ENCODE data around the gene DNAH17. TPM values are rescaled to one million over a fixed set of nuclear protein-coding genes. Genes with fewer than 3 reads are reported as not detected.

Gene DNAH17
- polyA plus RNA-seq, 3 donors = 0.01 to 0.51 (median 0.11) TPM

DNA sequence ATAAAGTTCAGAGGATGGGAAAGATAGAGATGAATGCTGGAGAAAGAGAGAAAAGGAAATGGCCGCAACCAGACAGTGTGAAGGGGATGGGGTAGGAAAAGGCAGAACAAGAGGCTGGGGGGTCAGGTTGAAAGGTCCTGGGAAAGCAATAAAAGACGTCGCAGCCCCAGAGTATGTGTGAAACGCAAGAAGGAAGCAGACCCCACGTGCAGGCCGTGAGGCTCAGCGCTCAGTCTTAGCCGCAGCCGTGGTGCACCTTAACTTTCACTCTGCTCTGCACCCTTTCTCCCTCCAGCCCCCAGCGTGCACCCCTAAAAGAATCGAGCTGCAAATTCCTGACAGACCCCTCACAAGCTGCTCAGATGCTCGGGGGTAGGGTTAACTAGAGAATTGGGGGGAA lies 1.9 kb downstream of the DNAH17 start:
- peaks cover 14 to 21% of the 10 kb centered on the region in 2 donors for H3K4me1 ChIP-seq (ENCODE audit: control insufficient read depth in 1 of 2, insufficient read depth in 2 of 2, low read length in 2 of 2)
- 88% methylated on average over 9 of the region's 12 CpGs for WGBS (ENCODE audit: insufficient coverage)
- DNase-seq = no peak
- H3K4me2 ChIP-seq (replicated peaks; ENCODE audit: extremely low read depth, low read length, poor library complexity, severe bottlenecking) = no peak overlapping the region
- intact Hi-C loops (cut with micrococcal nuclease) = no loop called here
- no peaks in the 10 kb centered on the region for H3K36me3 ChIP-seq (replicated peaks in 1 of 2; ENCODE audit: control insufficient read depth in 1 of 2, insufficient read depth in 2 of 2, low read length in 2 of 2)
- TF ChIP-seq, protein P1, sequence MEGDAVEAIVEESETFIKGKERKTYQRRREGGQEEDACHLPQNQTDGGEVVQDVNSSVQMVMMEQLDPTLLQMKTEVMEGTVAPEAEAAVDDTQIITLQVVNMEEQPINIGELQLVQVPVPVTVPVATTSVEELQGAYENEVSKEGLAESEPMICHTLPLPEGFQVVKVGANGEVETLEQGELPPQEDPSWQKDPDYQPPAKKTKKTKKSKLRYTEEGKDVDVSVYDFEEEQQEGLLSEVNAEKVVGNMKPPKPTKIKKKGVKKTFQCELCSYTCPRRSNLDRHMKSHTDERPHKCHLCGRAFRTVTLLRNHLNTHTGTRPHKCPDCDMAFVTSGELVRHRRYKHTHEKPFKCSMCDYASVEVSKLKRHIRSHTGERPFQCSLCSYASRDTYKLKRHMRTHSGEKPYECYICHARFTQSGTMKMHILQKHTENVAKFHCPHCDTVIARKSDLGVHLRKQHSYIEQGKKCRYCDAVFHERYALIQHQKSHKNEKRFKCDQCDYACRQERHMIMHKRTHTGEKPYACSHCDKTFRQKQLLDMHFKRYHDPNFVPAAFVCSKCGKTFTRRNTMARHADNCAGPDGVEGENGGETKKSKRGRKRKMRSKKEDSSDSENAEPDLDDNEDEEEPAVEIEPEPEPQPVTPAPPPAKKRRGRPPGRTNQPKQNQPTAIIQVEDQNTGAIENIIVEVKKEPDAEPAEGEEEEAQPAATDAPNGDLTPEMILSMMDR (IDR thresholded peaks at IDR 0.05) = no peak
- no peaks in the 10 kb centered on the region for H4K20me1 ChIP-seq (ENCODE audit: insufficient read depth, low read length)
- no peaks in the 10 kb centered on the region for H3K27me3 ChIP-seq (ENCODE audit: control insufficient read depth in 2 of 2, insufficient read depth in 2 of 2, low read length in 2 of 2)
- H2AFZ ChIP-seq (ENCODE audit: insufficient read depth, low read depth, low read length, poor library complexity, severe bottlenecking) = no peak overlapping the region
- H3K79me2 ChIP-seq (ENCODE audit: insufficient read depth, low read length) = no peaks in the 10 kb centered on the region
- no peak overlapping the region for H3K4me3 ChIP-seq (replicated peaks in 1 of 3; ENCODE audit: low read depth in 2 of 3, low read length in 3 of 3)
- peaks cover 28% of the 10 kb centered on the region for H3K4me1 Mint-ChIP-seq
- no peak overlapping the region for H3K27ac ChIP-seq (ENCODE audit: low read depth in 1 of 2, low read length in 2 of 2)
- no peak overlapping the region for H3K9ac ChIP-seq (ENCODE audit: insufficient read depth, low read length, poor library complexity, severe bottlenecking)
- peaks cover 0 to 8% (median 3%) of the 10 kb centered on the region in 3 donors for H3K27me3 Mint-ChIP-seq (ENCODE audit: low read depth in 3 of 3)
- H3K36me3 Mint-ChIP-seq = no peaks in the 10 kb centered on the region
- peak overlapping the region in 1 of 7 donors; percentile 46 for H3K27ac Mint-ChIP-seq
- H3K9me3 ChIP-seq (replicated peaks in 1 of 2; ENCODE audit: control insufficient read depth in 1 of 2, insufficient read depth in 1 of 2, low read length in 2 of 2) = no peaks in the 10 kb centered on the region
- peaks cover 0 to 3% (median 0%) of the 10 kb centered on the region in 7 donors for H3K9me3 Mint-ChIP-seq
- H3K4me3 Mint-ChIP-seq = no peak overlapping the region

DNA sequence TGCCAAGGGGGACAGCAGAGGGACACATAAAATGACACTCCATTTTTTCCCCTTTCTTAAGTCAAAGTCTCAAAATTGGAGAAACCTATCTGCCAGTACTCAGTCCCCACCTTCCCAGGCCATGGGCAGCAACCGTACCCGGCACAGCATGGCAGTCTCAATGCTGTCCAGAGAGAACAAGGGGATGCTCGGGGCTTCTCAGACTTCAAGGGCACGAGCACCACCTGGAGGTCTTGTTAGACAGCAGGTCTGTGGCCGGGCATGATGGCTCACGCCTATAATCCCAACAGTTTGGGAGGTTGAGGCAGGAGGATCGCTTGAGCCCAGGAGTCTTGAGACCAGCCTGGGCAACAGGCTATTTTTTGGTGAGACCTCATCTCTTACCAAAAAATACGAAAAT lies 3.2 kb downstream of the DNAH17 start:
- intact Hi-C loops (cut with micrococcal nuclease) = no loop called here
- no peak overlapping the region for H3K27ac ChIP-seq (ENCODE audit: low read depth in 1 of 2, low read length in 2 of 2)
- H3K4me2 ChIP-seq (replicated peaks; ENCODE audit: extremely low read depth, low read length, poor library complexity, severe bottlenecking) = no peak overlapping the region
- TF ChIP-seq, protein P1 (IDR thresholded peaks at IDR 0.05) = no peak
- Mint-ChIP-seq H3K27me3 (ENCODE audit: low read depth in 3 of 3) (peaks cover 0 to 10% (median 3%) of the 10 kb centered on the region in 3 donors), H3K36me3 (no peaks in the 10 kb centered on the region), H3K4me1 (peaks cover 20% of the 10 kb centered on the region), H3K27ac (no peak overlapping the region), H3K9me3 (peaks cover 0 to 3% (median 0%) of the 10 kb centered on the region in 7 donors), H3K4me3 (no peak overlapping the region)
- no peak overlapping the region for H3K9ac ChIP-seq (ENCODE audit: insufficient read depth, low read length, poor library complexity, severe bottlenecking)
- H3K36me3 ChIP-seq (replicated peaks in 1 of 2; ENCODE audit: control insufficient read depth in 1 of 2, insufficient read depth in 2 of 2, low read length in 2 of 2) = no peaks in the 10 kb centered on the region
- H3K27me3 ChIP-seq (ENCODE audit: control insufficient read depth in 2 of 2, insufficient read depth in 2 of 2, low read length in 2 of 2) = no peaks in the 10 kb centered on the region
- H4K20me1 ChIP-seq (ENCODE audit: insufficient read depth, low read length) = no peaks in the 10 kb centered on the region
- 93% methylated on average over 6 of the region's 8 CpGs for WGBS (ENCODE audit: insufficient coverage)
- no peak overlapping the region for H2AFZ ChIP-seq (ENCODE audit: insufficient read depth, low read depth, low read length, poor library complexity, severe bottlenecking)
- H3K4me1 ChIP-seq (ENCODE audit: control insufficient read depth in 1 of 2, insufficient read depth in 2 of 2, low read length in 2 of 2) = peaks cover 10 to 14% of the 10 kb centered on the region in 2 donors
- DNase-seq = no peak
- H3K9me3 ChIP-seq (replicated peaks in 1 of 2; ENCODE audit: control insufficient read depth in 1 of 2, insufficient read depth in 1 of 2, low read length in 2 of 2) = no peaks in the 10 kb centered on the region
- H3K4me3 ChIP-seq (replicated peaks in 1 of 3; ENCODE audit: low read depth in 2 of 3, low read length in 3 of 3) = no peak overlapping the region
- H3K79me2 ChIP-seq (ENCODE audit: insufficient read depth, low read length) = no peaks in the 10 kb centered on the region

Data from CD14-positive monocyte (primary cell).